Measurements from ENCODE around the gene NOP56.

GRCh38 chr20:2690213-2690612 is 37.8 kb downstream of the NOP56 start:
- no peak for TF ChIP-seq CTCF (conservative IDR thresholded peaks at IDR 0.05 in 1 of 2, IDR thresholded peaks at IDR 0.05 in 1 of 2; ENCODE audit: extremely low read depth in 1 of 2, insufficient read depth in 1 of 2, low read depth in 1 of 2, low read length in 2 of 2)
- no peak for TF ChIP-seq EZH2 (IDR thresholded peaks at IDR 0.05; ENCODE audit: borderline replicate concordance, low read length)

Data from mammary epithelial cell (primary cell).